Upper lobe of left lung (tissue), 6 donors: Measurements from ENCODE around the gene ACAP3. TPM values are rescaled to one million over a fixed set of nuclear protein-coding genes. Genes with fewer than 3 reads are reported as not detected.
A peak's percentile ranks its signal among the peaks of the same experiment; 100 is the strongest.

Source experiments
- ATAC-seq, 2 donors: fragments of 200-7000 bp; cut with Tn5 transposase; one replicate each; pipeline ENCODE4 v1.9.1; 2022; ENCODE audit warnings: mild to moderate bottlenecking in 2 of 2, moderate library complexity in 2 of 2; ENCODE audit not compliant: low FRiP score in 2 of 2
- DNase-seq, 2 donors: peaks; one replicate each; pipeline ENCODE4 v3.0.0-alpha.2; 2019 to 2020
- H3K27ac ChIP-seq, 4 donors: fragments of 200-600 bp; sonication (generic); one replicate each; pipeline ENCODE4 v1.5.1; 2016 to 2019
- H3K27me3 ChIP-seq, 4 donors: fragments of 200-600 bp; sonication (generic); one replicate each; pipeline ENCODE4 v1.5.1; 2017 to 2019
- H3K36me3 ChIP-seq, 4 donors: fragments of 200-600 bp; sonication (generic); one replicate each; pipeline ENCODE4 v1.5.1; 2016 to 2019
- H3K4me1 ChIP-seq, 4 donors: fragments of 200-600 bp; sonication (generic); one replicate each; pipeline ENCODE4 v1.5.1; 2018 to 2019
- H3K4me3 ChIP-seq, 4 donors: fragments of 200-600 bp; sonication (generic); one replicate each; pipeline ENCODE4 v1.5.1; 2017 to 2019; ENCODE audit warnings: mild to moderate bottlenecking in 2 of 4, moderate library complexity in 1 of 4
- H3K9me3 ChIP-seq, 4 donors: fragments of 200-600 bp; sonication (generic); one replicate each; pipeline ENCODE4 v1.5.1; 2018 to 2019
- EP300 ChIP-seq, 4 donors: sonication (generic); formaldehyde crosslinking; IDR thresholded peaks; one replicate each; pipeline ENCODE4 v1.5.1; 2017; ENCODE audit warnings: antibody characterized with exemption in 4 of 4, control low read depth in 2 of 4
- POLR2A ChIP-seq, 4 donors: fragments of 450-650 bp; IDR thresholded peaks; one replicate each; pipeline ENCODE4 v1.5.1; 2016 to 2017; ENCODE audit warnings: antibody characterized with exemption in 4 of 4, mild to moderate bottlenecking in 2 of 4
- POLR2AphosphoS5 ChIP-seq, 2 donors: sonication (generic); formaldehyde crosslinking; IDR thresholded peaks; one replicate each; pipeline ENCODE4 v1.5.1; 2017; ENCODE audit warnings: antibody characterized with exemption in 2 of 2
- WGBS, 2 donors: methylation state at CpG; one replicate each; pipeline ENCODE4 v1.1.5; 2017 to 2018; 5-methylcytosine and 5-hydroxymethylcytosine counted together
- total RNA-seq, 6 donors: library from RNA; depleted of rRNA in 4 of 6; stranded (reverse); fragments of >200 nt in 4 of 6; gene quantifications; one replicate each; pipeline versions ENCODE4 v1.1.0 to v1.2.1, GENCODE V29; 2016 to 2021
- TF ChIP-seq, protein P1 (sequence below), 6 experiments: fragments of 450-650 bp in 4 of 6; fragments of 200-600 bp in 2 of 6; sonication (generic) in 2 of 6; IDR thresholded peaks; one replicate each; pipeline ENCODE4 v1.5.1; 2016 to 2019; ENCODE audit warnings: antibody characterized with exemption in 6 of 6
- donor health status: DM: no; HTN: no; CAD: no; lungs with moderate emphysema.
- donor health status: DM: no; HTN: yes; CAD: no; lungs with severe emphysema.

The ACAP3 gene
- total RNA-seq, 6 donors from 2014 or later = 33.5 to 166 (median 60.1) TPM

DNA sequence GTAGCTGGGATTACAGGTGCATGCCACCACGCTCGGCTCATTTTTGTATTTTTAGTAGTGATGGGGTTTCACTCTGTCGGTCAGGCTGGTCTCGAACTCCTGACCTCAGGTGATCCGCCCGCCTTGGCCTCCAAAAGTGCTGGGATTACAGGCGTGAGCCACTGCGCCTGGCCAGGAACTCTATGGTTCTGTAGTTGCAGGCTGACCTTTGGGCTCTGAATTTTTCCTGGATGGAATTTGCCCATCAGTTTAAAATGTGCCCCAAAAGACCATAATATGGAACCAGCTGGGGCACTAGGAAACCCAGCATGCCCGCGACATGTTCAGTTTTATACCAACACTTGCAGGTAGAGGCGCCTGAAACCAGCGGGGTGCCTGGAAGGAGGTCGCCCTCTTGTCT is 29.1 kb downstream of the ACAP3 start:
- Histone ChIP-seq H3K27ac (no peak overlapping the region), H3K27me3 (no peaks in the 10 kb centered on the region), H3K4me3 (no peak overlapping the region), H3K4me1 (peaks cover 6 to 18% (median 10%) of the 10 kb centered on the region in 4 donors), H3K36me3 (no peaks in the 10 kb centered on the region), H3K9me3 (no peaks in the 10 kb centered on the region)
- TF ChIP-seq POLR2A (IDR thresholded peaks at IDR 0.05) = no peak
- TF ChIP-seq, protein P1, sequence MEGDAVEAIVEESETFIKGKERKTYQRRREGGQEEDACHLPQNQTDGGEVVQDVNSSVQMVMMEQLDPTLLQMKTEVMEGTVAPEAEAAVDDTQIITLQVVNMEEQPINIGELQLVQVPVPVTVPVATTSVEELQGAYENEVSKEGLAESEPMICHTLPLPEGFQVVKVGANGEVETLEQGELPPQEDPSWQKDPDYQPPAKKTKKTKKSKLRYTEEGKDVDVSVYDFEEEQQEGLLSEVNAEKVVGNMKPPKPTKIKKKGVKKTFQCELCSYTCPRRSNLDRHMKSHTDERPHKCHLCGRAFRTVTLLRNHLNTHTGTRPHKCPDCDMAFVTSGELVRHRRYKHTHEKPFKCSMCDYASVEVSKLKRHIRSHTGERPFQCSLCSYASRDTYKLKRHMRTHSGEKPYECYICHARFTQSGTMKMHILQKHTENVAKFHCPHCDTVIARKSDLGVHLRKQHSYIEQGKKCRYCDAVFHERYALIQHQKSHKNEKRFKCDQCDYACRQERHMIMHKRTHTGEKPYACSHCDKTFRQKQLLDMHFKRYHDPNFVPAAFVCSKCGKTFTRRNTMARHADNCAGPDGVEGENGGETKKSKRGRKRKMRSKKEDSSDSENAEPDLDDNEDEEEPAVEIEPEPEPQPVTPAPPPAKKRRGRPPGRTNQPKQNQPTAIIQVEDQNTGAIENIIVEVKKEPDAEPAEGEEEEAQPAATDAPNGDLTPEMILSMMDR (IDR thresholded peaks at IDR 0.05) = no peak
- no peak for TF ChIP-seq POLR2AphosphoS5 (IDR thresholded peaks at IDR 0.05)
- no peak for TF ChIP-seq EP300 (IDR thresholded peaks at IDR 0.05)
- 94 to 99% methylated on average over 11 to 13 of the region's 13 CpGs for WGBS, 2 donors
- DNase-seq = no peak
- no peak for ATAC-seq

DNA sequence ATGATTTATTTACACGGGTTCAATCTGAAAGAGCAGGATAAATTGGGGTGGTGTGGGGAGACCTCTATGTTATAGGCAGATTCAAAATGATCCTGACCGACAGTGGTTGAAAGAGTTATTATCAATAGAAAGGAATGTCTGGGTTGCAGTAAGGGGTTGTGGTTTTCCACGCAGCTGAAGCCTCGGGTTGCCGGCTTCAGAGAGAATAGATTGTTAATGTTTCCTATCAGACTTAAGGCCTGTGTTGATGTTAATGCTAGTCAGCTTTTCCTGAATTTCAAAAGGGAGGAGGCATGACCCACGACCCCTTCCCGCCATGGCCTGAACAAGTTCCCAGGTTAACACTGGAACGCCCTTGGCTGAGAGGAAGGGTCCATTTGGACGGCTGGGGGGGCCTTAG is 31.9 kb downstream of the ACAP3 start:
- Histone ChIP-seq H3K9me3 (no peaks in the 10 kb centered on the region), H3K4me3 (no peak overlapping the region), H3K27me3 (no peaks in the 10 kb centered on the region), H3K27ac (no peak overlapping the region), H3K4me1 (peaks cover 27 to 36% (median 28%) of the 10 kb centered on the region in 4 donors), H3K36me3 (no peaks in the 10 kb centered on the region)
- 78 to 81% methylated on average over 9 of the region's 9 CpGs for WGBS, 2 donors
- DNase-seq (no peak), ATAC-seq (no peak)
- TF ChIP-seq POLR2AphosphoS5 (IDR thresholded peaks at IDR 0.05) = no peak
- TF ChIP-seq, protein P1 (IDR thresholded peaks at IDR 0.05) = no peak
- no peak for TF ChIP-seq EP300 (IDR thresholded peaks at IDR 0.05)
- no peak for TF ChIP-seq POLR2A (IDR thresholded peaks at IDR 0.05)

DNA sequence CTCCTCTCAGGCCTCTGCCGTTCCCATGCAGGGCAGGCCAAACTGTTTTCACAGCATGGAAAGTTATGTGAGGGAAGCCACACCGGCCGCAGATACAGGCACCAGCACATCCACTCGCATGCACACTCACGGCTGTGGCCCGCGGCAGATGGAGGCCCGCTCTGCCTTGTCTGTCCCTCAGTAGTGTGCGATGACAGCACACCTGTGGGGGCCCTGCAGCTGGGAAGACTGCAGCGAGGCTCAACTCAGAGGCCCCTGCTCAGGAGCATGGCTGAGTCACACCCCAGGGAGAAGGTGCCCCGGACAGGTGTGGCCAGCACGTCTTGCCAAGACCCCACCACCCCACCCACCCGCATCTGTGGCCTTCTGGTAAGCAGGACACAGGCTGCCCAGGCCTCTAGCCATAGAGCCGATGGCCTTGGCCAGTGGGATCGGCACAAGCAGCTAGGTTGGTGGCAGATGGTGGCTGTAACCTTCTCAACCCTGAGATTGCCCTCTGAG is 32.7 kb downstream of the ACAP3 start:
- H3K27me3 ChIP-seq = no peaks in the 10 kb centered on the region
- peaks cover 35 to 45% (median 37%) of the 10 kb centered on the region in 4 donors for H3K4me1 ChIP-seq
- 92 to 93% methylated on average over 7 to 14 of the region's 15 CpGs for WGBS, 2 donors
- no peaks in the 10 kb centered on the region for H3K36me3 ChIP-seq
- DNase-seq (peak in 1 of 2 donors; percentile 65), ATAC-seq (no peak)
- H3K9me3 ChIP-seq = no peaks in the 10 kb centered on the region
- H3K4me3 ChIP-seq = no peak overlapping the region
- TF ChIP-seq POLR2A (IDR thresholded peaks at IDR 0.05) = no peak
- TF ChIP-seq, protein P1 (IDR thresholded peaks at IDR 0.05) = no peak
- no peak for TF ChIP-seq POLR2AphosphoS5 (IDR thresholded peaks at IDR 0.05)
- no peak for TF ChIP-seq EP300 (IDR thresholded peaks at IDR 0.05)
- H3K27ac ChIP-seq = no peak overlapping the region

DNA sequence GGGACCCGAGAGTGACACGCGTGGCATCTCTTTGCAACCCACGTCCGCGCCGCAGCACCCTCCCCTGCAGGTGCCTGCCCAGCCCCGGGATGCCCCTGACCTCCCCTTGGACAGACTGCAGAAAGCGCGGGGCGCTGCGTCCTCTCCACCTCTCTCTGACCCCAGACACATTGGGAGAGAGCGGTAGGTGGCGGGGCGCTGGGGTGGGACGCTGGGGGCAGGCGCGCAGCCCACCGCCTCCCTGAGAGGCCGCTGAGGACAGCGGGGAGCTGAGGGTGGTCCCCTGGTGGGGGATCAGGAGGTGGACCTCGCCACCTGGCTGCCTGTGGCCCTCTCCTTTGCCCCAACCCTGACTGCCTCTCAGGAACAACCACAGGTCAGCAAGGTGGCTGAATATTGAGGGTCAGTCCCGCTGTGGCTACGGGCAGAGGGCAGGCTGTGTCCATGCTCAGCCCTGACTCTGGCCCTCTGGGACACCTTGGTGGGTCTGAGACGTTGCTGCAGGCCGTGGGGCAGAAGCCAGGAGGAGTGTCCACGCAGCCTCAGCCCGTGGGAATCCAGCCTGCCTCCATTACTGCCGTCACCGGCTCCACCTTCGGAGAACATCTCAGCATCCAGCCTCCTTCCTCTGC is 33.3 kb downstream of the ACAP3 start:
- H3K27ac ChIP-seq = peak overlapping the region in 3 of 4 donors; percentile 83 to 91 (median 83)
- H3K36me3 ChIP-seq = no peaks in the 10 kb centered on the region
- WGBS, 2 donors = 49 to 66% methylated on average over 6 to 15 of the region's 31 CpGs
- TF ChIP-seq EP300 (IDR thresholded peaks at IDR 0.05) = no peak
- no peak for TF ChIP-seq POLR2A (IDR thresholded peaks at IDR 0.05)
- no peak for TF ChIP-seq POLR2AphosphoS5 (IDR thresholded peaks at IDR 0.05)
- TF ChIP-seq, protein P1 (IDR thresholded peaks at IDR 0.05) = no peak
- no peaks in the 10 kb centered on the region for H3K9me3 ChIP-seq
- DNase-seq (no peak), ATAC-seq (no peak)
- H3K27me3 ChIP-seq = no peaks in the 10 kb centered on the region
- peaks cover 37 to 50% (median 38%) of the 10 kb centered on the region in 4 donors for H3K4me1 ChIP-seq
- peak overlapping the region; percentile 81 to 99 (median 90) for H3K4me3 ChIP-seq
